Glutamatergic neuron (in vitro differentiated cells): ENCODE data around the gene STXBP4. TPM values are rescaled to one million over a fixed set of nuclear protein-coding genes. Genes with fewer than 3 reads are reported as not detected.

Experiments
- DNase-seq: peaks from one replicate; pipeline ENCODE4 v3.0.0; 2022
- H3K27ac Mint-ChIP-seq: one replicate; pipeline ENCODE4 v1.8.0; 2020; ENCODE audit warnings: mild to moderate bottlenecking, mixed read lengths, inconsistent platforms; ENCODE audit not compliant: unreplicated experiment
- H3K27me3 Mint-ChIP-seq: one replicate; pipeline ENCODE4 v1.8.0; 2020; ENCODE audit warnings: mild to moderate bottlenecking, moderate library complexity, mixed read lengths, inconsistent platforms; ENCODE audit not compliant: unreplicated experiment
- H3K36me3 Mint-ChIP-seq: one replicate; pipeline ENCODE4 v1.8.0; 2020; ENCODE audit warnings: mild to moderate bottlenecking, mixed read lengths, inconsistent platforms; ENCODE audit not compliant: unreplicated experiment
- H3K4me1 Mint-ChIP-seq: one replicate; pipeline ENCODE4 v1.8.0; 2020; ENCODE audit warnings: mild to moderate bottlenecking, low read depth, mixed read lengths, inconsistent platforms; ENCODE audit not compliant: unreplicated experiment
- H3K4me3 Mint-ChIP-seq: one replicate; pipeline ENCODE4 v1.8.0; 2020; ENCODE audit warnings: mild to moderate bottlenecking, mixed read lengths, inconsistent platforms; ENCODE audit not compliant: unreplicated experiment
- H3K9me3 Mint-ChIP-seq: one replicate; pipeline ENCODE4 v1.8.0; 2020; ENCODE audit warnings: mild to moderate bottlenecking, moderate library complexity, mixed read lengths, inconsistent platforms; ENCODE audit not compliant: unreplicated experiment
- total RNA-seq: library from RNA; stranded (reverse); fragmentation: NEBNext Ultra II Directional; extraction: Animal tissue kit (Norgen Biotek cat#: 25700); gene quantifications from one replicate; pipeline ENCODE4 v1.2.1, GENCODE V29; 2021; ENCODE audit not compliant: unreplicated experiment
- TF ChIP-seq, protein P1 (sequence below): fragments of 200-600 bp; sonication (generic); IDR thresholded peaks from one replicate; pipeline ENCODE4 v1.5.0; 2021; ENCODE audit not compliant: partially characterized antibody, unreplicated experiment

The STXBP4 gene
- total RNA-seq, 1 donor from 2014 or later, result 17.7 TPM

DNA sequence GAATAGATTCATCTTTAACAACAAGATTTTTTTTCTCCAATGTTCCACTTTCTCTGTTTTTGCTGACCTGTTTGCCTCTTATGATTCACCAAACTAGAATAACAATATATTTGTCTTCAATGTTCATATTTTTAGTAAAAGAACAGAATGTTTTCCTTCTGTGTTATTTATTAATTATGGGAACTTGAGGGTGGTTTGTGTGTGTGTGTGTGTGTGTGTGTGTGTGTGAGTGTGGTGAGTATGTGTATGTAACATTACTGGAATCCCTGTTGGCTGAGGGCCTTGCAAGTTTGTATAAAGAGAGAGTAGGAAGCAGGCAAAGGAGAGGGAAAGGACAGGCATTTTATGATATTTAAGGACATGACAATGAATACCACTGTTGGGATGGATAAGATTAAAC is 13.8 kb downstream of the STXBP4 start:
- H3K27me3 Mint-ChIP-seq, result no peaks in the 10 kb centered on the region
- H3K4me3 Mint-ChIP-seq, result no peak overlapping the region
- H3K4me1 Mint-ChIP-seq, result no peaks in the 10 kb centered on the region
- TF ChIP-seq, protein P1, sequence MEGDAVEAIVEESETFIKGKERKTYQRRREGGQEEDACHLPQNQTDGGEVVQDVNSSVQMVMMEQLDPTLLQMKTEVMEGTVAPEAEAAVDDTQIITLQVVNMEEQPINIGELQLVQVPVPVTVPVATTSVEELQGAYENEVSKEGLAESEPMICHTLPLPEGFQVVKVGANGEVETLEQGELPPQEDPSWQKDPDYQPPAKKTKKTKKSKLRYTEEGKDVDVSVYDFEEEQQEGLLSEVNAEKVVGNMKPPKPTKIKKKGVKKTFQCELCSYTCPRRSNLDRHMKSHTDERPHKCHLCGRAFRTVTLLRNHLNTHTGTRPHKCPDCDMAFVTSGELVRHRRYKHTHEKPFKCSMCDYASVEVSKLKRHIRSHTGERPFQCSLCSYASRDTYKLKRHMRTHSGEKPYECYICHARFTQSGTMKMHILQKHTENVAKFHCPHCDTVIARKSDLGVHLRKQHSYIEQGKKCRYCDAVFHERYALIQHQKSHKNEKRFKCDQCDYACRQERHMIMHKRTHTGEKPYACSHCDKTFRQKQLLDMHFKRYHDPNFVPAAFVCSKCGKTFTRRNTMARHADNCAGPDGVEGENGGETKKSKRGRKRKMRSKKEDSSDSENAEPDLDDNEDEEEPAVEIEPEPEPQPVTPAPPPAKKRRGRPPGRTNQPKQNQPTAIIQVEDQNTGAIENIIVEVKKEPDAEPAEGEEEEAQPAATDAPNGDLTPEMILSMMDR, result no peak
- DNase-seq, result no peak
- no peaks in the 10 kb centered on the region for H3K36me3 Mint-ChIP-seq
- H3K27ac Mint-ChIP-seq, result no peak overlapping the region
- no peaks in the 10 kb centered on the region for H3K9me3 Mint-ChIP-seq

DNA sequence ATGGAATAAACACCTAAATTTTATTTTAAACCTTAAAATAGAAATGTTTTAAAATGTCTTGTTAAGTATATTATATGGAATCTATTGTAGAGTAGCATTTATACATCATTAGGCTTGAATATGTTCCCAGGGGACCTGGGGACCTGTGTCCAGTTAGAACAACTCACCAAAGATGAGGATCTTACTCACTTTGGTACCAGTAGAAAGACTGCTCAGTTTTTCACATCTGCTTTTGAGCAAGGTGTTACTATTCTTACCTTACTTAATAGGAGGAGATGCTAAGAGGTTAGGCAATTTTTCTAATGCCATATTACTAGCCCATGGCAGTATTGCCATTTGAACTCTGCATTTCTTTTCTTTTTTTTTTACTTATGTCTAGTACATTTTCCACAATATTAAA is 14.7 kb downstream of the STXBP4 start:
- no peak for DNase-seq
- TF ChIP-seq, protein P1, result no peak
- Mint-ChIP-seq H3K27me3 (no peaks in the 10 kb centered on the region), H3K4me3 (no peak overlapping the region), H3K36me3 (no peaks in the 10 kb centered on the region), H3K9me3 (no peaks in the 10 kb centered on the region), H3K4me1 (no peaks in the 10 kb centered on the region), H3K27ac (no peak overlapping the region)

DNA sequence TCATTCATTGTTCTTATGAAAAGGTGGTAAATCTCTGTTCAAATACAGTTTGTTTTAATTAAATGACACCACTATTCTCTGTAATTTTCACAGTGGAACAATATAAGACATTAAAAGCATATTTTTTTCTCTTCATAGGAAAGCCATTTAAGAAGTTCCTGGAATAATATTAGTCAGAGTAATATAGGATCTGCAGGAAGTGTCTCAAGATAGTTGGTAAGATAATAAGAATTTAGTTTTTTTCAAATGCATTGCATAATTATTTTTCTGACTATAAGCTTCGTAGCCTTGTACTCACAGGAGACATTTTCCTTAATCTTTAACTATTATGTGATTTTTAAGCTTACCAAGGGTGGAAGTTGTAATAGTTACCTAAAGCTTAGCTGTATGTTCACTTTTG is 16.9 kb downstream of the STXBP4 start:
- Mint-ChIP-seq H3K27me3 (no peaks in the 10 kb centered on the region), H3K4me3 (no peak overlapping the region), H3K36me3 (no peaks in the 10 kb centered on the region), H3K9me3 (no peaks in the 10 kb centered on the region), H3K4me1 (no peaks in the 10 kb centered on the region), H3K27ac (no peak overlapping the region)
- DNase-seq, result no peak
- TF ChIP-seq, protein P1, result no peak

DNA sequence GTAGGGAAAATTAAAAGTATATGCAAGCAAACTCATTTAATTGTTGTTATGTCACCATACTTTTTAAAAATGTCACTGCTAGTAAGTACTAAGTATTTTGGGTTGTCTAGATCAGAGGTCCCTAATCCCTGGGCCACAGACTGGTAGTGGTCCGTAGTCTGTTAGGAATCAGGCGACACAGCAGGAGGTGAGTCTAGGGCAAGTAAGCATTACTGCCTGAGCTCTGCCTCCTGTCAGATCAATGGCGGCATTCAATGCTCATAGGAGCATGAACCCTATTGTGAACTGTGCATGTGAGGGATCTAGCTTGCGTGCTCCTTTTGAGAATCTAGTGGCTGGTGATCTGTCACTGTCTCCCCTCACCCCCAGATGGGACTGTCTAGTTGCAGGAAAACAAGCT is 21.6 kb downstream of the STXBP4 start:
- DNase-seq, result no peak
- Mint-ChIP-seq H3K27ac (no peak overlapping the region), H3K4me1 (no peaks in the 10 kb centered on the region), H3K36me3 (no peaks in the 10 kb centered on the region), H3K27me3 (no peaks in the 10 kb centered on the region), H3K9me3 (no peaks in the 10 kb centered on the region), H3K4me3 (no peak overlapping the region)
- TF ChIP-seq, protein P1, result no peak

DNA sequence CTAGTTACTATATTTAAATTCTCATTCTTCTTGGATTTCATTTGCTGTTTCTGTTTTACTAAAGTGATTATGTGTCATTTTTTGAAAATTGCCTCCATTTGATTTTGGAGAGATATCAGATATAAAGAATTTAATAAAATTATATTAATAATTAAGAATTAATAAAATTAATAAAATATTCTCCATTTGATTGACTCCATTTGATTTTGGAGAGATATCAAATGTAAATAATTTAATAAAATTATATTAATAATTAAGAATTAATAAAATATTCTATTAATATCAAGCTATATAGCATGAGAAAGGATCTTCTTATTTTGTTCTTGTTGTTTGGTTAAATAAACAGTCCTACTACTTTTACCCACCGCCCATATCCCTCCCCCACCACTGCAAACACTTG is 23.0 kb downstream of the STXBP4 start:
- no peak for DNase-seq
- Mint-ChIP-seq H3K4me1 (no peaks in the 10 kb centered on the region), H3K27ac (no peak overlapping the region), H3K4me3 (no peak overlapping the region), H3K36me3 (no peaks in the 10 kb centered on the region), H3K9me3 (no peaks in the 10 kb centered on the region), H3K27me3 (no peaks in the 10 kb centered on the region)
- TF ChIP-seq, protein P1, result no peak
